Measurements from ENCODE around the gene CKM.
A peak's percentile ranks its signal among the peaks of the same experiment; 100 is the strongest.

CKM gene

DNA sequence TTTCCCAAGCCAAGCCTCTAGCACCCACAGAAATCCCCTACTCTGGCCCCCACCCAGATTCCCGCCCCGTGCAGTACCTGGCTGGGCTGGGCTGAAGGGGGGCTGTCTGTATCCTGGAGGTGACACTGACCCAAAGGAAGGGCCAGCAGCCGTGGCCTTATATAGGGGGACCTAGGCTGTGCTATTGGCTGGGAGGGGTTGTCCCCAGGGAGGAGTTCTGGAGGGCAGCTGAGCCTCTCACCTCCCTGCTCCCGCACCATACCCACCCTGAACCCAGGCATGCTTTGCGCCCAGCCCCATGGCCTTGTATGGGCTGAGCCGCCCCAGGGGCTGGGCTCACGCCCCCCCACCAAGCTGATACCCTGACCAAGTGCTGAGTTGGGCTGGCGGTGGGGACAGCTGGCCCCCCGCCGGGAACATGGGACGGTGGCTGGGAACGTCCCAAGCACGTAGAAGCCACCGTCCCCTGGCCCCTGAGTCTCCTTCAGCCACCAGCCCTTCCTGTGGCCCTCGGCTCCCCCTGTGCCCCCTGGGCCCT is at the start of gene CKM:
CKM (minus strand) TSS at position 132 of the 538 bp plus-strand sequence. CDS start 3,162 bp downstream, outside the sequence.
- DNase-seq (ENCODE audit: low spot score), result no peak

DNA sequence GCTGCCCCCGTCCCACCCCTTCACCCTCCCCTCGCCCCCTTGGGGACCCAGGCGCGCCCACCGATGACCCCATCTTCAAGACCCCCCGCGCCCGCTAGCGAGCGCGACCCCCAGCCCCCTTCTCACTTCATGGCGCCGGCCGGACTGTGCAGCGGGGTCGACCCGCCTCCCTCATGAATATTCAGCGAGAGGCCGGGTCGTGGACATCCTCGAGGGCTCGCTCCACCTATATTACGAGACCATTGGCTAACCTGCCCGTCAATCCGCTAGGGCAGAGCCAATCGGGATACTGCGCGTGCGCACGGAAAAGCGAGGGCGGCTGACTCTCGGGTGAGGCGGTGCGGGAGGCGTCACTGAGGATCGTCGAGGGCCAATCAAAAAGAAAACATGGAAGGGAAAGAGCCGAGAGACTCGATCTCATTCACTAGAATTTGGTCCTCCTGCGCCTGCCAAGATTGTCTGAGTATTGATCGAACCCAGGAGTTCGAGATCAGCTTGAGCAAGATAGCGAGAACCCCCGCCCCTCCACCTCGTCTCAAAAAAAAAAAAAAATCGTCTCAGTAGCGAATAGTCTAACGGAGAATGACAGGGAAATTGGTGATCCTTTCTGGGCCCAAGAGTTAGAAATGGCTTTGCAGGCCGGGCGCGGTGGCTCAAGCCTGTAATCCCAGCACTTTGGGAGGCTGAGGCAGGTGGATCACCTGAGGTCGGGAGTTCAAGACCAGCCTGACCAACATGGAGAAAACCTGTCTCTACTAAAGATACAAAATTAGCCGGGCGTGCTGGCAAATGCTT is 47.9 kb upstream of the CKM start, which contains the start of gene ERCC2:
ERCC2 (minus strand) TSS at position 164 of the 795 bp plus-strand sequence; CDS start at position 131, 33 bp downstream.
- DNase-seq (ENCODE audit: low spot score), result peak; percentile 100

- no peak for DNase-seq (ENCODE audit: low spot score)
Measured at GRCh38 chr19:45368737-45369340, 46.2 kb upstream of the CKM start.

- no peak for DNase-seq (ENCODE audit: low spot score)
Measured at GRCh38 chr19:45368127-45368526, 45.5 kb upstream of the CKM start.

DNA sequence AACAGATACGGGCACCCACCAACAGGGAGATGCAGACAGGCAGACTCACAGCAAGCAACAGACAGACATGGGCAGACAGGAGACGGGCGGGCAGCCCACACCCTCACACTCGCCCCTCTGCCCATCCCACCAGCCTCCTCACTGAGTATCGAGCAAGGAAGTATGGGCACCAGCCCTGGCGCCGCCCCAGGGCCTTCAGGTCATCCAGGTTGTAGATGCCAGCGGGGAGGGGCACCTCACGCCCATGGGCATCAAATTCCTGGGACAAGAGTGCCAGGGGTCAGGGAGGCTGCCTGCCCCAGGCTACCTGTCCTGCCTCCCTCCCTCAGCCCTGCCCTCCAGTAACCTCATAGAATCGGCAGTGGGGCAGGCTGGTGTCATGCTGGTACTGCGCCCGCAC is 42.0 kb upstream of the CKM start:
- DNase-seq (ENCODE audit: low spot score), result no peak

- no peak for DNase-seq (ENCODE audit: low spot score)
Measured at GRCh38 chr19:45363861-45364459, 41.3 kb upstream of the CKM start.

GRCh38 chr19:45362291-45362690 is 39.6 kb upstream of the CKM start:
- DNase-seq (ENCODE audit: low spot score), result no peak

GRCh38 chr19:45361608-45362007 is 38.9 kb upstream of the CKM start:
- DNase-seq (ENCODE audit: low spot score), result no peak

DNA sequence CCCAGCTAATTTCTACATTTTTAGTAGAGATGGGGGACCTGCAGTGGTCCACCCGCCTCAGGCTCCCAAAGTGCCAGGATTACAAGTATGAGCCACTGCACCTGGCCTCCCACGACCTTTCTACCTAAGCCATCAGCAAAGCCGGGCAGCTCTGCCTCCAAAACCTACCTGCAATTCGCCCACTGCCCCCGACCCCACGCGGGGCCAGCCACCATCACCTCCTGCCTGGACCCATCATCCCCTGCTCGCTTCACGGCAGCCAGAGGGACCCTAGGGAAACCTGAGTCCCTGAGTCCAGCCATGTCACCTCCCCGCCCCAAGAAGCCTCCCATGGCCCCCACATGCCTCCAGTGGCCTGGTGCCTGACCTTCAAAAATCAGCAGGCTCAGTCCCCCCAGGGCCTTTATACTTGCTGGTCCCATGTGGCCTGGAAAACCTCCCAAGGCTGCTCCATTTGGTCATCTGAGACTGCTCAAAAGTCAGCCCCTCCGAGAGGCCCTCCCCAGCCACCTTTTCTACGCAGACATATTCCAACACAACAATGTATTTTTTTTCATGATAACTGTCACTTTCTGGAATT is 35.6 kb upstream of the CKM start:
- no peak for DNase-seq (ENCODE audit: low spot score)

DNA sequence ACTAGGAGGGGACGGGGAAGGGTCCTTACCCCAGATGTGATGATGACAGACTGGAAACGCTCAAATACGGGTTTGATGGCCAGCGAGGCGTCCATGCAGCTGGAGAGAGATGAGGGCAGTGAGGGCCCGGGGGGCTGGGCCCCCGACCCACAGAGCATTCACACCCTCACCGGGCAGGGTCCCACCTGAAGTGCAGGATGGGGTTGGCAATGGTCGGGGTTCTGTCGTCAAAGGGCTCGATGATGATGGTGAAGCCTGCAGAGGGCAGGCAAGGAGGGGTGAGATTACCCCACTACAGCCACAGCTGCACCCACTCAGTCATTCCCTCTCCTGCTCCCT is 34.7 kb upstream of the CKM start:
- no peak for DNase-seq (ENCODE audit: low spot score)

- DNase-seq (ENCODE audit: low spot score), result no peak
Measured at GRCh38 chr19:45356760-45357444, 34.2 kb upstream of the CKM start.

GRCh38 chr19:45355910-45356309 is 33.2 kb upstream of the CKM start:
- DNase-seq (ENCODE audit: low spot score), result no peak

- DNase-seq (ENCODE audit: low spot score), result no peak
Measured at GRCh38 chr19:45355402-45355801, 32.7 kb upstream of the CKM start.

GRCh38 chr19:45354241-45354842 is 31.7 kb upstream of the CKM start:
- no peak for DNase-seq (ENCODE audit: low spot score)

DNA sequence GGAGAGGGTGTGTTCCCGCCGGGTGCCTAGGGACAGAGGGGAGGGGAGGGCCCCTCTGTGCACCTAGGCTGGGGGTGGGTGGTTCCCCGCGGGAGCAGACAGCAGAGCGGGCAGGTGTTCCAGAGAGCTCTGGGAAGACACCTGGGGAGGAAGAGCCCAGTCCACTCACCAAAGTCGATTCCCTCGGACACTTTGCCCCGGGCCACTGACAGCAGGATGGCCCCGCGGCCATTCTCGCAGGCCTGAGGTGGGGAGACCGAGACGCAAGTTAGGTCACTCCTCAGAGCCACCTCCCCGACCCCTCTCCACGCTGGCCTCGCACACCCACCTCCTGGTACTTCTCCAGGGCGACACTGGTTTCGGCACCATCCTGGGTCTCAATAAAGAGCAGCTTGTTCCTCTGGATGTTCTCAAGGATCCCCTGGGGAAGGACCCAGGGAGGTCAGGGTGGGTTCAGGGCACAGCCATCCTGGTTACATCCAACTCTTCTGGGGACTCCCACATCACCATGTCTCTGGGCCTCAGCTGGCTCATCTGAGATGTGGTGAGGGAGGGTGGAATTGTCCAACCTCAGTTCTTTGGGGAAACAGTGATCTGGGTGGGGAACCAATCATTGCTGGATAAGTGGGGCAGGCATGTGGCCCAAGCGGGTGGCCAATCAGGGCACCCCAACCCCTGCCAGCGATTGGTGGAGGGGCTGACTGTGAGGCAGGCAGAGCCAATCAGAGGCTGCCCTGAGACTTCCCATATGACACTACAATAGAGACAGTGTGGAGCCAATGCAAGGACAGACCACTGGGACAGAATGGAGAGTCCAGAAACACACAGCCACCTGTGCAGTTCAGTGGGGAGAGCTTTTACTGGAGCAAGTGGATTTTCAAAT is 30.5 kb upstream of the CKM start:
- DNase-seq (ENCODE audit: low spot score), result no peak

- DNase-seq (ENCODE audit: low spot score), result no peak
Measured at GRCh38 chr19:45352471-45352870, 29.8 kb upstream of the CKM start.

GRCh38 chr19:45352062-45352461 is 29.4 kb upstream of the CKM start:
- DNase-seq (ENCODE audit: low spot score), result no peak

- no peak for DNase-seq (ENCODE audit: low spot score)
Measured at GRCh38 chr19:45351401-45351952, 28.8 kb upstream of the CKM start.

DNA sequence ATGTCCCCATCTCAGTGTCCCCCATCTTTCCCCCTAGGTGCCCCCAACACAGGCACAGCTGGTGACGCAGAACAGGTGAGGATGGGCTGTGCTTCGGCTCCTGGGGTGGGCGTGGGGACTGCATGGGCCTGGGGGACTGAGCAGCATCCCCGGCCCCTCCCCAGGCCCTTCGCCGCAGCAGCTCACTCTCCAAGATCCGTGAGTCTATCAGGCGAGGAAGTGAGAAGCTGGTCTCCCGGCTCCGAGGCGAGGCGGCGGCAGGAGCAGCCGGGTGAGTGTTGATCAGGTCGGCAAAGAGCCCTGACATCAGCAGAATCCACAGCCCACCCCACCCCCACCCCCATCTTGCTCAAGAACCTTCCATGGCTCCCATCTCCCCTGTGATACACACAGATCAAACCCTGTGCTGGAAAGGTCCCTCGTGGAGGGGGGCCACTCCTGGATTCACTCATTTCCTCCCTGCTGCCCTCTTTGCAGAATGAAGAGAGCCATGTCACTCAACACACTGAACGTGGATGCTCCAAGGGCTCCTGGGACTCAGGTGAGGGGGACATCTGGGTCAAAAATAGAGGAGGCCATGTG is 27.9 kb upstream of the CKM start:
- DNase-seq (ENCODE audit: low spot score), result no peak

GRCh38 chr19:45349430-45349941 is 26.8 kb upstream of the CKM start:
- DNase-seq (ENCODE audit: low spot score), result no peak
